ENCODE results near the gene COPS3.
"Not testable (repeated sequence)": the region's sequence is repeated elsewhere in the genome, so short reads cannot be mapped to it uniquely, and the experiment has no call there.

COPS3 gene

DNA sequence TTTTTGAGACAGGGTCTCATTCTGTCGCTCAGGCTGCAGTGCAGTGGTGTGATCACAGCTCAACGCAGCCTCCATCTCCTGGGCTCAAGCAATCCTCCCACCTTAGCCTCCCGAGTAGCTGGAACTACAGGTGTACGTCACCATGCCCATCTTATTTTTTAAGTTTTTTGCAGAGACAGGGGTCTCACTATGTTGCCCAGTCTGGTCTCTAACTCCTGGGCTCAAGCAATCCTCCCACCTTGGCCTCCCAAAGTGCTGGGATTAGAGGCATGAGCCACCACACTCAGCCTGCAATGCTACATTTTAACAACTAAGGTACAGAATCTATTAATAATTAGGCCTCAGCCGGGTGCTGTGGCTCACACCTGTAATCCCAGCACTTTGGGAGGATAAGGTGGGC, 3.6 kb downstream of the COPS3 start:
- H3K9me3 Mint-ChIP-seq, H3K4me3 Mint-ChIP-seq, H3K27ac Mint-ChIP-seq: not testable (repeated sequence)

DNA sequence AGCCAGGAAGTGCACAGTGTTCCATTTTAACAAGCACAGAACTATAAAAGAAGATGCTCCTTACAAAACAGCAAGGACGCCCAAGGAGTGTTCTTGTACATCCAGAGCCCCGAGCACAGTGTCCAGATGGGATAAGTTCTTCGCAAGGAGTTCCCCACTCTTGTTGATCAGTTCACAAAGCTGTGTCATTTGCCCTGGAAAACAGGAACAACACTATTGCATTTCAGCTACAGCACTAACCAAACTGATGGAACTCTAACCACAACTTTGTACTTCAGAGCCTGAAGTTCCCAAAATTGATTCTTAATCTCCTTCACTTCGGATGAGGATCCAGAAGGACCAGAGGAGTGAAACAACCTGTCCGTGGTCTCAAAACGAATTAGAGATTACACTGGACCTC, 5.1 kb downstream of the COPS3 start:
- Mint-ChIP-seq H3K9me3 (no peaks in the 10 kb centered on the region), H3K27me3 (no peaks in the 10 kb centered on the region), H3K36me3 (ENCODE audit: low read depth) (peaks cover 35% of the 10 kb centered on the region), H3K27ac (no peak overlapping the region), H3K4me1 (ENCODE audit: low read depth) (peaks cover 30% of the 10 kb centered on the region), H3K4me3 (no peak overlapping the region)

More for the DNA sequence above, 3.6 kb downstream of the COPS3 start:
- H3K27me3 Mint-ChIP-seq: not testable (repeated sequence)
- H3K4me1 Mint-ChIP-seq (ENCODE audit: low read depth): peaks cover 38% of the 10 kb centered on the region
- peaks cover 28% of the 10 kb centered on the region for H3K36me3 Mint-ChIP-seq (ENCODE audit: low read depth)

DNA sequence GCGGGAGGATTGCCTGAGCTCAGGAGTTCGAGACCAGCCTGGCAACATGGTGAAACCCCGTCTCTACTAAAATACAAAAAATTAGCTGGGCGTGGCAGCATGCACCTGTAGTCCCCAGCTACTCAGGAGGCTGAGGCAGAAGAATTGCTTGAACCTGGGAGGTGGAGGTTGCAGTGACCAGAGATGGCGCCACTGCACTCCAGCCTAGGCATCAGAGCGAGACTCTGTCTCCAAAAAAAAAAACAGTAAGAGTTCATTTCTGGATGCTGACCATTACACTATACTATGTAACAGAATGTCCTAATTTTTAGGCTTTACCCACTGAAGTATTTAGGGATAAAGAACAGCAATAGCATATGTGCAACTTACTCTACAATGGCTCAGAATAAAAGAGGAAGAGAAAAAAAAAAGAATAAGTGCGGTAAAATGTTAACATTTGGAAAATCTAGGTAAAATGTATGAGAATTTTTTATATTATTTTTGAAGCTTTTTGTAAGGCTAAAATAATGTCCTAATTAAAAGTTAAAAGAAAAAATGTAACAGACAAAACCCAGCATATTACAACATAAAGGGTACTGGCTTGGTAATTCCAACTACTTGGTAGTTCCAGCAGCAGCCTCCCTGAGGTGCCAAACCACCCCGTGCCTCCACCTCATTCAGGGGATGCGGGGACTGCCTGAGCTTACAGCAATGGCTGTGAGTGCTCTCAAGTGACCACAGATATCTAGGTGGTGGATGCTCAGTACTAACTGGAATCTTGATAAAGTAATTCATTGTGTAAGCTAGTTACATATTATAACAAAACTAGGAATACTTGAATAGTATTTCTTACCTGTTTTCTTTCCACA, 10.9 kb downstream of the COPS3 start:
- H3K27me3 Mint-ChIP-seq: no peaks in the 10 kb centered on the region
- H3K27ac Mint-ChIP-seq: no peak overlapping the region
- no peak overlapping the region for H3K4me3 Mint-ChIP-seq
- H3K36me3 Mint-ChIP-seq (ENCODE audit: low read depth): peaks cover 46% of the 10 kb centered on the region
- no peaks in the 10 kb centered on the region for H3K9me3 Mint-ChIP-seq
- H3K4me1 Mint-ChIP-seq (ENCODE audit: low read depth): peaks cover 3% of the 10 kb centered on the region

DNA sequence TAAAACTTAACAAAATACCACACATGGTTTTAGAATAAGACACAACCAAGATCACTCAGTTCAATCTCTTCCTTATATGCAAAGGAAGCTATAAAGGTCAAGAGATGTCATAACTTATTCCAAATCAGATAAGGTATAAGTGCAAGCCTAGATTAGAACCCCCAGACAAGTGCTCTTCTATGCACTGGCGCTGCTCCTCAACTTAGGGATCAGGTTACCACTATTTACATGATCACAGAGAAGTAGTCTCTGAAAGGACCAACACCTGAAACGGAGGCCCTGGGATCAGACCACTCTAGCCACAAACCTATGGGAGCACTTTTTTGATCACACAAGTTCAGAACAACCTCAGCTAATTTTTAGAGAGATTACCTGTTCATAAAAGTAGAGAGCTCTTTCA, 16.6 kb downstream of the COPS3 start:
- H3K27ac Mint-ChIP-seq: no peak overlapping the region

GRCh38 chr17:17258998-17259397, 22.0 kb downstream of the COPS3 start:
- H3K27me3 Mint-ChIP-seq: no peaks in the 10 kb centered on the region
- peak overlapping the region; percentile 9 for H3K27ac Mint-ChIP-seq
- H3K4me1 Mint-ChIP-seq (ENCODE audit: low read depth): no peaks in the 10 kb centered on the region
- no peaks in the 10 kb centered on the region for H3K9me3 Mint-ChIP-seq
- H3K36me3 Mint-ChIP-seq (ENCODE audit: low read depth): peaks cover 68% of the 10 kb centered on the region
- no peak overlapping the region for H3K4me3 Mint-ChIP-seq

More for the DNA sequence above, 16.6 kb downstream of the COPS3 start:
- no peaks in the 10 kb centered on the region for H3K9me3 Mint-ChIP-seq
- no peaks in the 10 kb centered on the region for H3K27me3 Mint-ChIP-seq
- H3K4me1 Mint-ChIP-seq (ENCODE audit: low read depth): no peaks in the 10 kb centered on the region
- peaks cover 54% of the 10 kb centered on the region for H3K36me3 Mint-ChIP-seq (ENCODE audit: low read depth)
- no peak overlapping the region for H3K4me3 Mint-ChIP-seq

DNA sequence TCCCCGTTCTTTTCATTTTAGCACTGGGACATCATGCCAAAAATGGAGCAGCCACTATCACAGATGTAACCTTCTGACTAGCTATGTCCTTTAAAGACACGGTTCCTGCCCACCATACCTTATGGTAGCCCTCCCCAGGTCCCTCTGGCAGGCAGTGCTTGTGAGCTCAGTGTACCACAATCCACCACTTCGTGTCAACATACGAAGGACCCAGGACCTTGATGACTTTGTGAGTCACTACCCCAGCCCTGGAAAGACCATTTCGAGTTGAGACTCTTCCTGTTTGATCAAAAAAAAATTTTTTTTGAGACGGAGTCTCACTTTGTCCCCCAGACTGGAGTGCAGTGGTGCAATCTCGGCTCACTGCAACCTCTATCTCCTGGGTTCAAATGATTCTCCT, 23.0 kb downstream of the COPS3 start:
- Mint-ChIP-seq H3K27ac (no peak overlapping the region), H3K4me1 (ENCODE audit: low read depth) (no peaks in the 10 kb centered on the region), H3K4me3 (no peak overlapping the region), H3K36me3 (ENCODE audit: low read depth) (peaks cover 69% of the 10 kb centered on the region), H3K9me3 (no peaks in the 10 kb centered on the region), H3K27me3 (no peaks in the 10 kb centered on the region)

GRCh38 chr17:17256316-17256715, 24.7 kb downstream of the COPS3 start:
- H3K27me3 Mint-ChIP-seq: no peaks in the 10 kb centered on the region
- no peaks in the 10 kb centered on the region for H3K4me1 Mint-ChIP-seq (ENCODE audit: low read depth)
- peaks cover 69% of the 10 kb centered on the region for H3K36me3 Mint-ChIP-seq (ENCODE audit: low read depth)
- H3K9me3 Mint-ChIP-seq: no peaks in the 10 kb centered on the region
- no peak overlapping the region for H3K27ac Mint-ChIP-seq
- H3K4me3 Mint-ChIP-seq: no peak overlapping the region

DNA sequence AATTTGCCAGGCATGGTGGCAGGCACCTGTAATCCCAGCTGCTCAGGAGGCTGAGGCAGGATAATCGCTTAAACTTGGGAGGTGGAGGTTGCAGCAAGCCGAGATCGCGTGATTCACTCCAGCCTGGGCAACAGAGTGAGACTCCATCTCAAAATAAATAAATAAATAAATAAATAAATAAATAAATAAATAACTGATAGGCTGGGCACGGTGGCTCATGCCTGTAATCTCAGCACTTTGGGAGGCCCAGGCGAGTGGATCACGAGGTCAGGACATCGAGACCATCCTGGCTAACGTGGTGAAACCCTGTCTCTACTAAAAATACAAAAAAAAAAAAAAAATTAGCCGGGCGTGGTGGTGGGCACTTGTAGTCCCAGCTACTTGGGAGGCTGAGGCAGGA, 25.4 kb downstream of the COPS3 start:
- not testable (repeated sequence) for H3K4me3 Mint-ChIP-seq; H3K4me1 Mint-ChIP-seq (ENCODE audit: low read depth); H3K9me3 Mint-ChIP-seq; H3K27ac Mint-ChIP-seq; H3K27me3 Mint-ChIP-seq
- peaks cover 65% of the 10 kb centered on the region for H3K36me3 Mint-ChIP-seq (ENCODE audit: low read depth)

DNA sequence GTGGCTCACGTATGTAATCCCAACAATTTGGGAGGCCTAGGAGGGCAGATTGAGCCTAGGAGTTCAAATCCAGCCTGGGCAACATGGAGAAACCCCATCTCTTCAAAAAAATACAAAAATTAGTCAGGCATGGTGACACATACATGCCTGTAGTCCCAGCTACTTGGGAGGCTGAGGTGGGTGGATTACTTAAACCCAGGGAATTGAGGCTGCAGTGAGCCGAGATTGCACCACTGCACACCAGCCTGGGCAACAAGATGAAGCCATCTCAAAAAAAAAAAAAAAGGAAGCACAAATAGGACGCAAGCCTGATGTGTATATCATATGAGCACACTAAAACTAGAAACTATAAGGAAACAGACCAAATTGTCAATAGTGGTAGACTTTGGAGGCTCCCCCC, 27.0 kb downstream of the COPS3 start:
- Mint-ChIP-seq H3K9me3 (no peaks in the 10 kb centered on the region), H3K4me1 (ENCODE audit: low read depth) (no peaks in the 10 kb centered on the region), H3K27ac (no peak overlapping the region), H3K27me3 (no peaks in the 10 kb centered on the region), H3K36me3 (ENCODE audit: low read depth) (peaks cover 60% of the 10 kb centered on the region), H3K4me3 (no peak overlapping the region)

GRCh38 chr17:17253406-17253805, 27.6 kb downstream of the COPS3 start:
- Mint-ChIP-seq H3K36me3 (ENCODE audit: low read depth) (peaks cover 59% of the 10 kb centered on the region), H3K4me3 (no peak overlapping the region), H3K27ac (no peak overlapping the region)

GRCh38 chr17:17252149-17252661, 28.8 kb downstream of the COPS3 start:
- H3K4me3 Mint-ChIP-seq: no peak overlapping the region
- peak overlapping the region; percentile 15 for H3K27ac Mint-ChIP-seq
- no peaks in the 10 kb centered on the region for H3K27me3 Mint-ChIP-seq
- peaks cover 59% of the 10 kb centered on the region for H3K36me3 Mint-ChIP-seq (ENCODE audit: low read depth)
- no peaks in the 10 kb centered on the region for H3K9me3 Mint-ChIP-seq
- no peaks in the 10 kb centered on the region for H3K4me1 Mint-ChIP-seq (ENCODE audit: low read depth)

More at GRCh38 chr17:17253406-17253805, 27.6 kb downstream of the COPS3 start:
- H3K27me3 Mint-ChIP-seq: no peaks in the 10 kb centered on the region
- H3K4me1 Mint-ChIP-seq (ENCODE audit: low read depth): no peaks in the 10 kb centered on the region
- H3K9me3 Mint-ChIP-seq: no peaks in the 10 kb centered on the region

DNA sequence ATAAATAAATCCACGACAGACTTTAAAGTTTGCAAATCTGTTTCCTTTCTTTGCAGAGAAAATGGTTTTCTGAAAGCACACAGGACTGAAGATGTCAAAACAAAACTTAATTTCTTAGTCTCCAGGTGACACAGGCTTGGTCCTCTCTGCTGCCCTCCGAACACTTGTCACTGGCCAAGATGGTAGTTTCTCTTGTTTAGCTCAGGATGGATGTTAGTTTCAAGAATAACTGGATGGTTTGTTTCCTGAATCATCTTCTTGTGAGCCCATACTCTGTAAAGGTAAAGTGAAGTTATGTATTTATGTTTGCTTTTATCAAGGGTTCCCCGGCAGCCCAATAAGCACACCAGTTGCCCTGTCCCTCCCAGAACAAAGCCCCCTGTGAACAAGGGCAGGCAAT, 34.2 kb downstream of the COPS3 start:
- Mint-ChIP-seq H3K27ac (no peak overlapping the region), H3K36me3 (ENCODE audit: low read depth) (peaks cover 43% of the 10 kb centered on the region), H3K27me3 (no peaks in the 10 kb centered on the region), H3K4me3 (no peak overlapping the region), H3K4me1 (ENCODE audit: low read depth) (no peaks in the 10 kb centered on the region), H3K9me3 (no peaks in the 10 kb centered on the region)

GRCh38 chr17:17243163-17243562, 37.9 kb downstream of the COPS3 start:
- Mint-ChIP-seq H3K27me3 (no peaks in the 10 kb centered on the region), H3K4me1 (ENCODE audit: low read depth) (peaks cover 20% of the 10 kb centered on the region), H3K9me3 (no peaks in the 10 kb centered on the region), H3K4me3 (no peak overlapping the region), H3K27ac (no peak overlapping the region), H3K36me3 (ENCODE audit: low read depth) (peaks cover 24% of the 10 kb centered on the region)

DNA sequence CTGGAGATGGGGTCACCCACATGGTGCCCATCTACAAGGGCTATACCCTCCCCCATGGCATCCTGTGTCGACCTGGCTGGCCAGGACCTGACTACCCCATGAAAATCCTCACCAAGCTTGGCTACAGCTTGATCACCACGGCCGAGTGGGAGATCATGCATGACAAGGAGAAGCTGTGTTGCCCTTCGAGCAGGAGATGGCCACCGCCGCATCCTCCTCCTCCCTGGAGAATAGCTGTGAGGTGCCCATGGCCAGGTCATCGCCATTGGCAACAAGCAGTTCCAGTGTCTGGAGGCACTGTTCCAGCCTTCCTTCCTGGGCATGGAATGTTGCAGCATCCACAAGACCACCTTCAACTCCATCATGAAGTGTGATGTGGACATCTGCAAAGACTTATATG, 38.8 kb downstream of the COPS3 start:
- Mint-ChIP-seq H3K9me3 (no peaks in the 10 kb centered on the region), H3K4me3 (no peak overlapping the region), H3K36me3 (ENCODE audit: low read depth) (peaks cover 15% of the 10 kb centered on the region), H3K4me1 (ENCODE audit: low read depth) (peaks cover 27% of the 10 kb centered on the region), H3K27ac (no peak overlapping the region), H3K27me3 (no peaks in the 10 kb centered on the region)

DNA sequence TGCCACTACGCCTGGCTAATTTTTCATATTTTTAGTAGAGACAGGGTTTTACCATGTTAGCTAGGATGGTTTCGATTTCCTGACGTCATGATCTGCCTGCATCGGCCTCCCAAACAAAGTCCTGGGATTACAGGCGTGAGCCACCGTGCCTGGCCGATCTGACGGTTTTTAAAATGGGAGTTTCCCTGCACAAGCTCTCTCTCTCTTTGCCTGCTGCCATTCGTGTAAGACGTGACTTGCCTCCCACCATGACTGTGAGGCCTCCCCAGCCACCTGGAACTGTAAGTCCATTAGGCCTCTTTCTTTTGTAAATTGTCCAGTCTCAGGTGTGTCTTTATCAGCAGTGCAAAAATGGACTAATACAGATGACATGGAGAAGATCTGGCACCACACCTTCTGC, 39.4 kb downstream of the COPS3 start:
- Mint-ChIP-seq H3K27ac (no peak overlapping the region), H3K4me1 (ENCODE audit: low read depth) (peaks cover 29% of the 10 kb centered on the region), H3K9me3 (no peaks in the 10 kb centered on the region), H3K27me3 (no peaks in the 10 kb centered on the region), H3K4me3 (no peak overlapping the region), H3K36me3 (ENCODE audit: low read depth) (peaks cover 9% of the 10 kb centered on the region)

- H3K9me3 Mint-ChIP-seq: no peaks in the 10 kb centered on the region
- peaks cover 45% of the 10 kb centered on the region for H3K4me1 Mint-ChIP-seq (ENCODE audit: low read depth)
- no peak overlapping the region for H3K4me3 Mint-ChIP-seq
- no peaks in the 10 kb centered on the region for H3K36me3 Mint-ChIP-seq (ENCODE audit: low read depth)
- H3K27ac Mint-ChIP-seq: no peak overlapping the region
- H3K27me3 Mint-ChIP-seq: no peaks in the 10 kb centered on the region
These were observed 41.2 kb downstream of the COPS3 start for GRCh38 chr17:17239832-17240231.
